Measurements from ENCODE around the gene SEMA3B.

DNA sequence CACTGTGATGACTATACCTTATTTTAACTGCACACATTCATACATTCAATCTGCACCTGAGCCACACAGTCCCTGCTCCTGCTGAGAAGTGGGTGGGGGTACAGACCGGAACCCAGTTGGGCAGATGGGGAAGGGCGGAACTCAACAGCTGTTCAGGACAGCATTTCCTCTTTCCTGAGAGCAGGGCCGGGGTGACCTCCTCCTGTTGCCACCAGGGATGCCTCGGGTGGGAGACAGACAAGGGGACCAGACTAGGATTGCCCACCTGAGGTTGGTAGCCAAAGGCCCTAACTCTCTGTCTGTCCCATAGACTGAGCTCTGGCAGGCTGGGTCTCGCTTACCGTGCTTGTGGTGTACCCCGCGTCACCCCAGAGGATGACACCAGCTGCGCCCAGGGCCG is 49.7 kb downstream of the SEMA3B start:
- TF ChIP-seq GATA2 (IDR thresholded peaks at IDR 0.05; ENCODE audit: low read depth, low read length) (no peak), GATA3 (IDR thresholded peaks at IDR 0.05; ENCODE audit: low read depth, low read length) (no peak)

All from SH-SY5Y (cell line).